PFSK-1 (cell line): ENCODE measurements around the gene POLR2F.

Source experiments
- FOXP2 ChIP-seq: optimal IDR thresholded peaks from 2 replicates; pipeline ENCODE3; 2011; ENCODE audit warnings: borderline replicate concordance, control low read depth, inconsistent platforms; ENCODE audit not compliant: insufficient read depth; ENCODE audit errors: extremely low read length, extremely low read depth
- POLR2AphosphoS5 ChIP-seq: IDR thresholded peaks from 2 replicates; pipeline ENCODE4 v1.6.1; 2012; ENCODE audit warnings: low read depth, mild to moderate bottlenecking, control low read depth, low read length, moderate library complexity
- REST ChIP-seq, 2 experiments: IDR thresholded peaks; 2 replicates each; pipeline versions ENCODE4 v1.6.1 to v1.8.0; 2011 to 2012; ENCODE audit warnings: low read depth in 2 of 2, low read length in 2 of 2, control low read depth in 1 of 2, inconsistent platforms in 1 of 2, mild to moderate bottlenecking in 1 of 2, moderate library complexity in 1 of 2; ENCODE audit not compliant: insufficient read depth in 1 of 2
- SIN3A ChIP-seq: IDR thresholded peaks from 2 replicates; pipeline ENCODE4 v1.6.1; 2012; ENCODE audit warnings: mild to moderate bottlenecking, low read length, moderate library complexity, borderline replicate concordance; ENCODE audit not compliant: insufficient read depth
- TAF1 ChIP-seq: IDR thresholded peaks from 2 replicates; pipeline ENCODE4 v1.6.1; 2012; ENCODE audit warnings: low read length, control low read depth, borderline replicate concordance; ENCODE audit not compliant: insufficient read depth

POLR2F gene

DNA sequence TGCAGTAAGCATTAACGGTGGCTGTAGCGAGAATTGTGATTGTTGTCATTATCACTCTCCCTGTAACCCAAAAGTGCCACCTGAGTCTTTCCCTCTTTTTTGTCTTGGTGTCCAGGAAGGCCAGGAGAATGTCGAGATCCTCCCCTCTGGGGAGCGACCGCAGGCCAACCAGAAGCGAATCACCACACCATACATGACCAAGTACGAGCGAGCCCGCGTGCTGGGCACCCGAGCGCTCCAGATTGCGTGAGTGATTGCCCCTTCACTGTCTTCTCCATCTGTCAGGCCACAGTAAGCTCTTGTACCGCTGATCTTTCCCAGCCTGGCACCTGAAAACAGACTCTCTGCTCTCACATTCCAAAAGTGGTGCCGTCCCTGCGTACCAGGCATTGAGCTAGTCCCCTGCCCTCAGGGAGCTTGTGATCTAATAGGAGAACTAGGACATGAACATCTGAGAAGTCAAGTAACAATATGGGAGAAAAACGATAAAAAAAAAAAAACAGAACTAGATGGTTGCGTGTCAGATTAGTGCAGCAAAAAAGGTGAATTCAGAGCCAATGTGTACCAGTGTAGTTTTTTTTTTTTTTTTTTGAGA lies 5.8 kb downstream of the POLR2F start:
- TF ChIP-seq TAF1, result no peak

DNA sequence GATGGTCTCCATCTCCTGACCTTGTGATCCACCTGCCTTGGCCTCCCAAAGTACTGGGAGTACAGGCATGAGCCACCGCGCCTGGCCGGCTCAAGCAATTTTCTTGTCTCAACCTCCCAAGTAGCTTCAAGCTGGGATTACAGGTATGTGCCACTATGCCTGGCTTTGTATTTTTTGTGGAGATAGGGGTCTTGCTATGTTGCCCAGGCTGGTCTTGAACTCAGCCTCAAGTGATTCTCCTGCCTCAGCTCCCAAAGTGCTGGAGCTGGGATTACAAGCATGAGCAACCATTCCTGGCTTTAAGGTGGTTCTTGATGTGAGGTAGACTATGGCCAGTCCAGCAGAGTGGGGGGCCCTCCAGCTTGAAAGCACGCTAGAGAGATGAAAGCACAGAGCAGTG lies 7.6 kb downstream of the POLR2F start:
- TF ChIP-seq REST (IDR thresholded peaks at IDR 0.05; ENCODE audit: insufficient read depth in 1 of 2, low read depth in 2 of 2, low read length in 2 of 2), result no peak
- no peak for TF ChIP-seq POLR2AphosphoS5
- no peak for TF ChIP-seq SIN3A
- TF ChIP-seq FOXP2, result no peak
- TF ChIP-seq TAF1, result no peak

GRCh38 chr22:37965940-37966664 lies 12.6 kb downstream of the POLR2F start:
- TF ChIP-seq TAF1 (no peak), REST (IDR thresholded peaks at IDR 0.05; ENCODE audit: insufficient read depth in 1 of 2, low read depth in 2 of 2, low read length in 2 of 2) (no peak), FOXP2 (no peak), SIN3A (no peak), POLR2AphosphoS5 (no peak)

DNA sequence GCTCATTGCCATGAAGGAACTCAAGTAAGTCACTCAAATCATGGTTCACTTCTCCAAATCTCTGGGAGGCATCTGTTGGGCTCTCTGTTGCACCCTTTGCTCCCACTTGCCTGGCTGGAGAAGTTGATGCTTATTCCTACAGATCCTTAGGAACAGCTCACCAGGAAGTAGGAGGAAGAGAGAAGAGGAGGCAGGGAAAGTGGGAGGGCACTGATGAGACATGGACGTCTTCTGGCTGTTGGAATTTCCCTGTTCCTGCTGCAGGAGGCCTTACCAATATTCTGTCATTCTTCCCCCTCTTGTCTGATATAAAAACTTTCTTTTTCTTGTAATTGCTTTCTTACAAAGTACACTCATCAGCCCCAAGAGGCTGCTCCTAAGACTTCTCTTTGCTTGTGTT lies 13.6 kb downstream of the POLR2F start:
- no peak for TF ChIP-seq POLR2AphosphoS5
- no peak for TF ChIP-seq REST (IDR thresholded peaks at IDR 0.05; ENCODE audit: insufficient read depth in 1 of 2, low read depth in 2 of 2, low read length in 2 of 2)
- TF ChIP-seq TAF1, result no peak
- no peak for TF ChIP-seq FOXP2
- TF ChIP-seq SIN3A, result no peak

DNA sequence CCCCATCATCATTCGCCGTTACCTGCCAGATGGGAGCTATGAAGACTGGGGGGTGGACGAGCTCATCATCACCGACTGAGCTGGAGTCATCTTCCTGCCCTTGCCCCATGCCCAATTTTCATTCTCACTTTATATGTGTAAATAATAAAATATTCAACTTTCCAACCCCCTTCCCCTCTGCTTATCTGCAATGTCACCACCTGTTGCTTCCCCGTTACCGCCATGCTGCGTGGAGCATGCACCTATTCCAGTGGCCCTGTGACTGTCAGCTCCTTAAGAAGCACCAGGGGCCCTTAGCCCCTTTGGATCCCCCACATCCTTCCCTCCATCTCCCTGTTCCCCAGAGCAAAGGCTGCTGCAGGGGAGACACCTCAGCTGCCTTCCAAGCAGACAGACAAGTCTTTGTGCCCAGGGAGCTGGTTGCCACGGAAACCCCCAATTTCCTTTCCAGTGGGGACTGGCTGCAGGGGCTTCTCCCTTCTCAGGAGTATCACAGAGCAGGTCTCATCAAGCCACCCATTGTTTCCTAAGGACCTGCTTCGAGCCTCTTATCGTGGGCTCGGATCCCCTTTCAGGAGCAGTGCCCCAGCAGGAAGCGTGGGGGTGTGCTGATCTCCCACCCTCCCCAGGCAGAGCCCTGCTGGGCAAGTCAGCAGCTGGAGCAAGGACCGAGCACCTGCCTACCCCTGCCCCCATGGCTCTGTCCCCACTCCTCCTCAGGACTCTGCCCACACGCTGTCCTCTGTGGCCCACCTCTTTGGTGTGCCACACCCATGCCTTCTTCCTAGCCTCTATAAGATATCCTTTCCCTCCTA lies 14.3 kb downstream of the POLR2F start:
- TF ChIP-seq TAF1 (no peak), SIN3A (no peak), FOXP2 (no peak), POLR2AphosphoS5 (no peak), REST (IDR thresholded peaks at IDR 0.05; ENCODE audit: insufficient read depth in 1 of 2, low read depth in 2 of 2, low read length in 2 of 2) (no peak)
